Duodenal mucosa (tissue), 2 donors: ENCODE data around the gene HEPN1.

ENCODE experiments used
- H3K27ac ChIP-seq: one replicate; pipeline ENCODE4 v1.7.0; 2013; ENCODE audit warnings: low read depth, low read length
- H3K27me3 ChIP-seq, 2 donors: one replicate each; pipeline ENCODE4 v1.7.0; 2013; ENCODE audit warnings: low read length in 2 of 2, control low read depth in 1 of 2; ENCODE audit not compliant: insufficient read depth in 2 of 2, control insufficient read depth in 1 of 2
- H3K36me3 ChIP-seq, 2 donors: one replicate each; pipeline ENCODE4 v1.7.0; 2013; ENCODE audit warnings: low read length in 2 of 2, control low read depth in 1 of 2; ENCODE audit not compliant: insufficient read depth in 2 of 2, control insufficient read depth in 1 of 2
- H3K4me1 ChIP-seq, 2 donors: one replicate each; pipeline ENCODE4 v1.7.0; 2013; ENCODE audit warnings: low read length in 2 of 2, control low read depth in 1 of 2; ENCODE audit not compliant: insufficient read depth in 2 of 2, control insufficient read depth in 1 of 2
- H3K4me3 ChIP-seq, 2 donors: one replicate each; pipeline ENCODE4 v1.7.0; 2013; ENCODE audit warnings: low read length in 2 of 2, low read depth in 1 of 2
- H3K9ac ChIP-seq, 2 donors: one replicate each; pipeline ENCODE4 v1.7.0; 2013; ENCODE audit warnings: low read length in 2 of 2, low read depth in 1 of 2
- H3K9me3 ChIP-seq, 2 donors: one replicate each; pipeline ENCODE4 v1.7.0; 2013; ENCODE audit warnings: low read length in 2 of 2, control low read depth in 1 of 2; ENCODE audit not compliant: control insufficient read depth in 1 of 2

The HEPN1 gene

GRCh38 chr11:124922831-124923230, 3.8 kb downstream of the HEPN1 start:
- Histone ChIP-seq H3K4me3 (no peak overlapping the region), H3K9me3 (no peaks in the 10 kb centered on the region), H3K27me3 (peaks cover 7% of the 10 kb centered on the region in 2 donors), H3K9ac (no peak overlapping the region), H3K36me3 (no peaks in the 10 kb centered on the region), H3K27ac (no peak overlapping the region), H3K4me1 (no peaks in the 10 kb centered on the region)

DNA sequence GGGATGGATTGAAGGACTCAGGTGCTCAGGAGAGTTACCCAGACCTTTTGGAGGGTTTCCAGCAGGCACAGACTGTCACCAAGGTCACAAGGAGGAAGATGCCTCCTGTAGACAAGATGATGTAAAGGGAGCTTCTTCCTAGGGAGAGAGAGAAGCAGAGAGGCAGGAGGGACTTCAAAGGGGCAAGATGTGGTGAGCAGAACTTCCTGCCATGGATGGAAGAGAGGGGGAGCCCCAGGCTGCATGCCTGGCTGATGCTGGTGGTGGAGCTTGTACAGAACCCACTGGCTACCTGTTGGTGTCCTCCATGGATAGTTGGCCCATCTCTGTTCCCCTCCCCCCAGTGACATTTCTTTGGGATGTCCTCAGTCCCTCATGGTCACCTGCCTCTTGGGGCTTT, 4.2 kb downstream of the HEPN1 start:
- no peaks in the 10 kb centered on the region for H3K4me1 ChIP-seq
- no peak overlapping the region for H3K27ac ChIP-seq
- H3K4me3 ChIP-seq = no peak overlapping the region
- no peaks in the 10 kb centered on the region for H3K36me3 ChIP-seq
- peaks cover 7% of the 10 kb centered on the region in 2 donors for H3K27me3 ChIP-seq
- no peaks in the 10 kb centered on the region for H3K9me3 ChIP-seq
- H3K9ac ChIP-seq = no peak overlapping the region

- H3K27me3 ChIP-seq = no peaks in the 10 kb centered on the region
- H3K4me1 ChIP-seq = no peaks in the 10 kb centered on the region
- no peaks in the 10 kb centered on the region for H3K36me3 ChIP-seq
- H3K4me3 ChIP-seq = no peak overlapping the region
- no peak overlapping the region for H3K27ac ChIP-seq
- H3K9ac ChIP-seq = no peak overlapping the region
- no peaks in the 10 kb centered on the region for H3K9me3 ChIP-seq
Measured at GRCh38 chr11:124928942-124929665, 10.1 kb downstream of the HEPN1 start.

DNA sequence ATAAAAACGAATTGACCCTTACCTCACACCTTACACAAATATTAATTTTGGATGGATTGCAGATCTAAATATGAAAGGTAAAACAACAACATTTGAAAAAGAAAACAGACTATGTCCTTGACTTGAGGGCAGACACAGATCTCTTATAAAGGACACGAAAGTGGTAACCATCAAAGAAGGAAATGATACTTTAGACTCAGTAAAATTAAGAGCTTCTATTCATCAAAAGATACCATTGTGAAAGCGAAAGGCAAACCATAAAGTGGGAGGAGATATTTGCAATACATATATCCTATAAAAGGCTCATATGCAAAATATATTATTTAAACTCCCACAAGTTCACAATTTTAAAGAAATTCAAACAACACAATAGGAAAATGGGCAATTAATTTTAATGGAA, 11.7 kb downstream of the HEPN1 start:
- H3K9me3 ChIP-seq = no peaks in the 10 kb centered on the region
- H3K27ac ChIP-seq = no peak overlapping the region
- H3K4me1 ChIP-seq = no peaks in the 10 kb centered on the region
- H3K27me3 ChIP-seq = no peaks in the 10 kb centered on the region
- no peak overlapping the region for H3K4me3 ChIP-seq
- no peaks in the 10 kb centered on the region for H3K36me3 ChIP-seq
- H3K9ac ChIP-seq = no peak overlapping the region

DNA sequence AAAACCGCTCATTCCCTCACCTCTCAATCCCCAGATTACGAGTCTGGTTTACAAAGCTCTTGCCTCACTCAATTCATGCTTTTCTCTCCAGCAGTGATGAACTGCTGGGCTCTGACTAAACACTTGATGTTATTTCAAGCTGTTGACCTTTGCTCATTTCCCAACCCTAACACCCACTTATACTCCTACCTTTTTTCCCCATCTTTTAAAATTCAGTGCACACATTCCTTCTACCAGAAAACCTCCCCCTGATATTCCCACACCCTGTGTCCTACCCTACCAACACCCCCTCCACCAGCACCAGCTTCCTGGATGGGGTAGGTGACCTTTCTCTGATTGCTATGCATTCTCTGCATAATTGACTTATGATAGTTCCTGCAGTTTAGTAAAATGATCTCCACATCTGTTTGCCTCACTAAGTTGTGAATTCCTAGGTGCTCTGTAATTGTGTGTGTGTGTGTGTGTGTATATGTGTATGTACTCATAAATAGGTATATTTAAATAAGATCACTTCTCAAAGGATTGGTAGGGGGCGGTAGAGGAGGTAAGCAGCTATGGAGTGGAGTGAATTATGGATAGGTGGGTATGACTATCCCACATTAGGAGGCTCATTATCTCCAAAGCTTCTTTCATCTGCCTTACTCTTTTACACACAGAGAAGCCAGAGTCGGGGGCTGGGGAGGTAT, 16.0 kb downstream of the HEPN1 start:
- Histone ChIP-seq H3K4me1 (no peaks in the 10 kb centered on the region), H3K36me3 (no peaks in the 10 kb centered on the region), H3K27ac (no peak overlapping the region), H3K9me3 (no peaks in the 10 kb centered on the region), H3K27me3 (peaks cover 0 to 4% of the 10 kb centered on the region in 2 donors), H3K9ac (no peak overlapping the region), H3K4me3 (no peak overlapping the region)

DNA sequence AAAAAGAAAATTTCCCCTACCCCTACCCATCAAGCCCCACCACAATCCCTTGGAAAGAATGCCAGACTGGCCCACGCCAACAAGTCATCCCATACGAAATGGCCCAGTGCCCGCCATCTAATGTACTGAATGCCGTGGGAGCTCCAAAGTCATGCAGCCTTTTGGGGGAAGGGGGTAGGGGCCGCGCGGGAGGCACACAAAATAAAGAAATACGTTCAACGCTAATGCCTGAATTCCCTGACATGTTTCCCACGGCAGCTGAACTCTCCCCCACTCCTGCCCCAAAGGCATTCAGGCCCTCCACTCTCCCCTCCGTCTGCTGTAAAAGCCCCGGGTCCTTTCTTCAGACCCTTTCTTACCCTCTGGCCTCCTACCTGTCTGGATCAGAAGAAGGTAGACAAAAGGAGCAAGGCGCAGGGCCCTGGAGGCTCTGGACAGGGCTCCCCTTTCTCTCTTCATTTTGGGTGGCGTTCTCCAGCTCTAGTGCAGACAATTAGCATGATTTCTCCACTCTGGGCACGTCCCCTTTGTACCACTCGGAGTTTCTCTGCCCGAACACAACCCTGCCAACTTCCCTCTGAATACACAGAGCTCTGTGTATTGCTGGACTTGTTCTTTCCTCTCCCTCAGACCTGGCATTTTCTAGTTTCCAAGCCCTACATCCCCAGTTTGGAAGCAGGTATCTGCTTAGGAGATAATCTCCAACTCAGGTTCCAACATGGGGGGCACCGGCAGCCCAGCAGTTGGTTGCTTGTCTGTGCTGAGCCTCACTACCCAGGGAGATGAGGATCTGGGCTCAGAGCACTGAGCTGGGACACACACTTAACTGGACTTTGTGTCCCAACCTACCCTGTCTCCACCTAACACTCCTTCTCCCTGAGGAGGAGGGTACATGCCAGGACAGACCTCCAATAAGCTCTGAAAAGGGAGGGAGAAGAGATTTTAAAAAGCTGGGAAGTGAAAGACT, 16.8 kb downstream of the HEPN1 start, which contains the start of gene HEPACAM:
Gene HEPACAM, minus strand, starts transcription at position 500 of the 967 bp plus-strand sequence. Its CDS starts 41 bp downstream, at position 459.
- Histone ChIP-seq H3K4me3 (no peak within 1 kb of the TSS), H3K36me3 (no peaks in the 10 kb centered on the region), H3K9me3 (no peaks in the 10 kb centered on the region), H3K27me3 (peaks cover 0 to 4% of the 10 kb centered on the region in 2 donors), H3K9ac (no peak within 1 kb of the TSS), H3K27ac (no peak within 1 kb of the TSS), H3K4me1 (no peaks in the 10 kb centered on the region)

DNA sequence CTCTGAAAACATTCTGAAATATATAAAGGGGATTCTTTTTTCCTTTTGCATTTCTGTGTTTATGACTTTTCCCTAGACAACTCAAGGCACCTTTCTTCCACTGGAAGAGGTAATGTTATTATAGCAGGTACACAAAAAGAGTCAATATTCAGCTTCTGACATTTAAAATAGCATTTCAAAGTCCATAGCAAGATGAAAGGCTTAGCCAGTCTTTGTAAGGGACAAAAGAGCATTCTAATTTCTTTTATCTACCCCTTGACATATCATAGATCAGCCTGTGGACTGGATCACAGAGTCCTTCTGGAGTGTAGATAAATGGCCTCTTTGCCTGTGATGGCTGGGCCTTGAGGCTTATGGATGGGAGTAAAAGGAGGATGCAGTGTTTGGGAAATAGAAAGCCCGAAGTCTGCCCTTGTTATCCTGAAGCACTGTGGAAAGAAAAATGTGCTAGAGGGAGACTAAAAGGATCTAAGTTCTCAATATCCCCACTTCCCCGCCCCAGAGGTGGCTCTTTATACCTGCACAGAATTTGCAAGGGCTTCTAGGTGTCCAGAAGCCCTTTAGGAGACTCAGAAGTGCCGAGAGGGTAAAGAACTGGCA, 18.4 kb downstream of the HEPN1 start:
- H3K27me3 ChIP-seq = peaks cover 0 to 4% of the 10 kb centered on the region in 2 donors
- no peak overlapping the region for H3K9ac ChIP-seq
- no peaks in the 10 kb centered on the region for H3K36me3 ChIP-seq
- H3K4me1 ChIP-seq = no peaks in the 10 kb centered on the region
- no peak overlapping the region for H3K4me3 ChIP-seq
- H3K9me3 ChIP-seq = no peaks in the 10 kb centered on the region
- no peak overlapping the region for H3K27ac ChIP-seq

DNA sequence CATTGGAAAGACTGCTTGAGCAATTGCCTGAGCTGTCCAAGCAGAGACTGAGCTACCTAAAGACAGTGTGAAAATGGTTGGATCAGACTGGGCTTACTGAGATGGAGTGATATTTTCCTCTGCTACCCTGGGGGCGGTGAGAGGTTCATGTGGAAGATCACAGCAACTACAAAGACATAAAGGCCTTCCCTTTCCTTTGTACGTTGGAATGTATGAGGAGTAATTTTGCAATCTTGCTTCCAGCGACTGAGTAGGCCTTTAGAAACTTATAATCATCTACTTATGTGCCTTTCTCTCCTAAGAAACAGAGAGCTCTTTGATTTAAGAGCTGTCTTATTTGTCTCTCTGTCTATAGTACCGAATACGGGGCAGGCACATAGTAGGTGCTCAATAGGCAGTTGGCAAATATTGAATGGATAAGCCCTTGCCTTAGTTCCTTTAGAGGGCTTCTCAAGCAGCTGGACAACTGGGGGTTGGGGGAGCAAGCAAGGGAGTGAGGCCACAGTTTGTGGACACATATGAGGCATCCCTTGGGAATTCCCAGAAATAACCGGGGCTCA, 19.2 kb downstream of the HEPN1 start:
- H3K4me1 ChIP-seq = no peaks in the 10 kb centered on the region
- H3K9me3 ChIP-seq = no peaks in the 10 kb centered on the region
- no peak overlapping the region for H3K4me3 ChIP-seq
- H3K36me3 ChIP-seq = no peaks in the 10 kb centered on the region
- no peak overlapping the region for H3K9ac ChIP-seq
- H3K27ac ChIP-seq = no peak overlapping the region
- H3K27me3 ChIP-seq = peaks cover 0 to 4% of the 10 kb centered on the region in 2 donors

DNA sequence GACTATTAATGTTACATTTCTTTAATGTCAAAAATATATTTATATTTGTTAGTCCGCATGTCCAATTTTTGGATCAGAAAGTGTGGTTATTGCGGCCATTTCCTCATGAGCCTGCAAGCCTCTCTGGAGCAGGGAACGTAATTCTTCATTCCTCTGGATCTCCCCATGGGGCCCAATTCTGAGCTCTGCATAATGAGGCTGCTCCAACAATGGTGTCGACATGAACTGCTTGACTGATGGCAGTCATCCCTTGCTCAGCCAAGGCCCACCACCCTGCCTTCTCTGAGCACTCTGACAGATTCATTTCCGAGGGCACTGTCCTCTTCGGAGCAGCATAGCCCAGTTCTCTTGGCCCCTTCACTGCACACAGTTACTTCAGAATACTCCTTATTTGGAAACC, 19.9 kb downstream of the HEPN1 start:
- peaks cover 0 to 4% of the 10 kb centered on the region in 2 donors for H3K27me3 ChIP-seq
- no peaks in the 10 kb centered on the region for H3K36me3 ChIP-seq
- no peaks in the 10 kb centered on the region for H3K9me3 ChIP-seq
- H3K4me3 ChIP-seq = no peak overlapping the region
- H3K9ac ChIP-seq = no peak overlapping the region
- no peaks in the 10 kb centered on the region for H3K4me1 ChIP-seq
- no peak overlapping the region for H3K27ac ChIP-seq
